HG02571 (cell line): Measurements from ENCODE around the gene KLF15.

Source experiments
- ATAC-seq: cut with Tn5 transposase; IDR thresholded peaks from one replicate; pipeline ENCODE4 v1.9.1; 2021; ENCODE audit warnings: mild to moderate bottlenecking, moderate library complexity; ENCODE audit not compliant: unreplicated experiment

Gene KLF15

GRCh38 chr3:126307591-126308393 is 49.4 kb downstream of the KLF15 start:
- ATAC-seq: no peak

GRCh38 chr3:126306888-126307482 is 50.2 kb downstream of the KLF15 start:
- no peak for ATAC-seq

GRCh38 chr3:126306397-126306796 is 50.8 kb downstream of the KLF15 start:
- no peak for ATAC-seq

GRCh38 chr3:126305427-126305826 is 51.8 kb downstream of the KLF15 start:
- no peak for ATAC-seq

- ATAC-seq: no peak
Observed at GRCh38 chr3:126304704-126305103, 52.5 kb downstream of the KLF15 start.

GRCh38 chr3:126304291-126304690 is 52.9 kb downstream of the KLF15 start:
- no peak for ATAC-seq

- no peak for ATAC-seq
Observed at GRCh38 chr3:126303272-126303671, 53.9 kb downstream of the KLF15 start.

- ATAC-seq: no peak
Observed at GRCh38 chr3:126300761-126301481, 56.3 kb downstream of the KLF15 start.

- no peak for ATAC-seq
Observed at GRCh38 chr3:126300001-126300760, 57.0 kb downstream of the KLF15 start.

- ATAC-seq: no peak
Observed at GRCh38 chr3:126295407-126295939, 61.7 kb downstream of the KLF15 start.

GRCh38 chr3:126294211-126294808 is 62.9 kb downstream of the KLF15 start:
- no peak for ATAC-seq

GRCh38 chr3:126293370-126294082 is 63.7 kb downstream of the KLF15 start:
- no peak for ATAC-seq
